Upper lobe of left lung (tissue), 6 donors: ENCODE measurements around the gene RAB11FIP4. TPM values are rescaled to one million over a fixed set of nuclear protein-coding genes. Genes with fewer than 3 reads are reported as not detected.

Experiments
- ATAC-seq, 2 donors: fragments of 200-7000 bp; cut with Tn5 transposase; one replicate each; pipeline ENCODE4 v1.9.1; 2022; ENCODE audit warnings: mild to moderate bottlenecking in 2 of 2, moderate library complexity in 2 of 2; ENCODE audit not compliant: low FRiP score in 2 of 2
- DNase-seq, 2 donors: peaks; one replicate each; pipeline ENCODE4 v3.0.0-alpha.2; 2019 to 2020
- H3K27ac ChIP-seq, 4 donors: fragments of 200-600 bp; sonication (generic); one replicate each; pipeline ENCODE4 v1.5.1; 2016 to 2019
- H3K27me3 ChIP-seq, 4 donors: fragments of 200-600 bp; sonication (generic); one replicate each; pipeline ENCODE4 v1.5.1; 2017 to 2019
- H3K36me3 ChIP-seq, 4 donors: fragments of 200-600 bp; sonication (generic); one replicate each; pipeline ENCODE4 v1.5.1; 2016 to 2019
- H3K4me1 ChIP-seq, 4 donors: fragments of 200-600 bp; sonication (generic); one replicate each; pipeline ENCODE4 v1.5.1; 2018 to 2019
- H3K4me3 ChIP-seq, 4 donors: fragments of 200-600 bp; sonication (generic); one replicate each; pipeline ENCODE4 v1.5.1; 2017 to 2019; ENCODE audit warnings: mild to moderate bottlenecking in 2 of 4, moderate library complexity in 1 of 4
- H3K9me3 ChIP-seq, 4 donors: fragments of 200-600 bp; sonication (generic); one replicate each; pipeline ENCODE4 v1.5.1; 2018 to 2019
- EP300 ChIP-seq, 4 donors: sonication (generic); formaldehyde crosslinking; IDR thresholded peaks; one replicate each; pipeline ENCODE4 v1.5.1; 2017; ENCODE audit warnings: antibody characterized with exemption in 4 of 4, control low read depth in 2 of 4
- POLR2A ChIP-seq, 4 donors: fragments of 450-650 bp; IDR thresholded peaks; one replicate each; pipeline ENCODE4 v1.5.1; 2016 to 2017; ENCODE audit warnings: antibody characterized with exemption in 4 of 4, mild to moderate bottlenecking in 2 of 4
- POLR2AphosphoS5 ChIP-seq, 2 donors: sonication (generic); formaldehyde crosslinking; IDR thresholded peaks; one replicate each; pipeline ENCODE4 v1.5.1; 2017; ENCODE audit warnings: antibody characterized with exemption in 2 of 2
- WGBS, 2 donors: methylation state at CpG; one replicate each; pipeline ENCODE4 v1.1.5; 2017 to 2018; 5-methylcytosine and 5-hydroxymethylcytosine counted together
- total RNA-seq, 6 donors: library from RNA; depleted of rRNA in 4 of 6; stranded (reverse); fragments of >200 nt in 4 of 6; gene quantifications; one replicate each; pipeline versions ENCODE4 v1.1.0 to v1.2.1, GENCODE V29; 2016 to 2021
- TF ChIP-seq, protein P1 (sequence below), 6 experiments: fragments of 450-650 bp in 4 of 6; fragments of 200-600 bp in 2 of 6; sonication (generic) in 2 of 6; IDR thresholded peaks; one replicate each; pipeline ENCODE4 v1.5.1; 2016 to 2019; ENCODE audit warnings: antibody characterized with exemption in 6 of 6
- donor health status: DM: no; HTN: no; CAD: no; lungs with moderate emphysema.
- donor health status: DM: no; HTN: yes; CAD: no; lungs with severe emphysema.

The RAB11FIP4 gene
- total RNA-seq, 6 donors from 2014 or later = 15.2 to 36.1 (median 23.3) TPM

DNA sequence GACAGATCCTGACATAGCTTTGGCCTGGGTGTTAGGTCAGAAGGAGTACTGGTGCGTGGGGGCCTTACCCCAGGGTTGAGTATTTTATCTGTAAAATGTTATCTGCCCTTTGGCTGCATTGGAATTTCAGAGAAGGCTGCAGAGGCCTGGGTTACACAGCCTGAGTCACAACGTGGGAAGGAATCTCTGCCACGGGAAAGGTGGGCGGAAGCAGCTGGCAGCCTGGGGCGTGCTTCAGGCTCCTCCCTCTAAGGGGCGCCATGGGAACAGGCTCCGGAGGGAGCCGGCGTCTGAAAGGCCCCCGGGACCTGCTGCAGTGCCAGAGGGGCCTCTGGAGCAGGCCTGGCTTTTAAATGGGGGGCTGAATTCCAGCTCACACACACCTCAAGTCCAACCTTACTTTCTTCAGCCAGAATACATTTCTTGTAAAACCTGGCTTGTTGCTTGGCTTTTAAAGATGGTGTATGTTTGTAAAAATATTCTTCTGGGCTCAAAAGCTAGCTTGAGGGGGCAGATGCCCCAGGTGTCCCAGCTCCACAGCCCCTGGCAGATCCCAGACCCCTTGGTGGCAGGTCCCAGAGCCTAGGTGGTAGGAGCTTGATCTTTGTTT is 142.2 kb downstream of the RAB11FIP4 start:
- Histone ChIP-seq H3K36me3 (peaks cover 0 to 12% (median 9%) of the 10 kb centered on the region in 4 donors), H3K4me3 (no peak overlapping the region), H3K27me3 (no peaks in the 10 kb centered on the region), H3K4me1 (peaks cover 0 to 4% (median 0%) of the 10 kb centered on the region in 4 donors), H3K27ac (no peak overlapping the region), H3K9me3 (no peaks in the 10 kb centered on the region)
- TF ChIP-seq, protein P1, sequence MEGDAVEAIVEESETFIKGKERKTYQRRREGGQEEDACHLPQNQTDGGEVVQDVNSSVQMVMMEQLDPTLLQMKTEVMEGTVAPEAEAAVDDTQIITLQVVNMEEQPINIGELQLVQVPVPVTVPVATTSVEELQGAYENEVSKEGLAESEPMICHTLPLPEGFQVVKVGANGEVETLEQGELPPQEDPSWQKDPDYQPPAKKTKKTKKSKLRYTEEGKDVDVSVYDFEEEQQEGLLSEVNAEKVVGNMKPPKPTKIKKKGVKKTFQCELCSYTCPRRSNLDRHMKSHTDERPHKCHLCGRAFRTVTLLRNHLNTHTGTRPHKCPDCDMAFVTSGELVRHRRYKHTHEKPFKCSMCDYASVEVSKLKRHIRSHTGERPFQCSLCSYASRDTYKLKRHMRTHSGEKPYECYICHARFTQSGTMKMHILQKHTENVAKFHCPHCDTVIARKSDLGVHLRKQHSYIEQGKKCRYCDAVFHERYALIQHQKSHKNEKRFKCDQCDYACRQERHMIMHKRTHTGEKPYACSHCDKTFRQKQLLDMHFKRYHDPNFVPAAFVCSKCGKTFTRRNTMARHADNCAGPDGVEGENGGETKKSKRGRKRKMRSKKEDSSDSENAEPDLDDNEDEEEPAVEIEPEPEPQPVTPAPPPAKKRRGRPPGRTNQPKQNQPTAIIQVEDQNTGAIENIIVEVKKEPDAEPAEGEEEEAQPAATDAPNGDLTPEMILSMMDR (IDR thresholded peaks at IDR 0.05) = peak in 2 of 6 experiments; percentile 16 to 34
- TF ChIP-seq POLR2A (IDR thresholded peaks at IDR 0.05) = no peak
- no peak for TF ChIP-seq POLR2AphosphoS5 (IDR thresholded peaks at IDR 0.05)
- no peak for TF ChIP-seq EP300 (IDR thresholded peaks at IDR 0.05)
- WGBS, 2 donors = 18 to 28% methylated on average over 5 to 10 of the region's 10 CpGs
- DNase-seq = peak in 1 of 2 donors; percentile 53
- ATAC-seq = no peak

DNA sequence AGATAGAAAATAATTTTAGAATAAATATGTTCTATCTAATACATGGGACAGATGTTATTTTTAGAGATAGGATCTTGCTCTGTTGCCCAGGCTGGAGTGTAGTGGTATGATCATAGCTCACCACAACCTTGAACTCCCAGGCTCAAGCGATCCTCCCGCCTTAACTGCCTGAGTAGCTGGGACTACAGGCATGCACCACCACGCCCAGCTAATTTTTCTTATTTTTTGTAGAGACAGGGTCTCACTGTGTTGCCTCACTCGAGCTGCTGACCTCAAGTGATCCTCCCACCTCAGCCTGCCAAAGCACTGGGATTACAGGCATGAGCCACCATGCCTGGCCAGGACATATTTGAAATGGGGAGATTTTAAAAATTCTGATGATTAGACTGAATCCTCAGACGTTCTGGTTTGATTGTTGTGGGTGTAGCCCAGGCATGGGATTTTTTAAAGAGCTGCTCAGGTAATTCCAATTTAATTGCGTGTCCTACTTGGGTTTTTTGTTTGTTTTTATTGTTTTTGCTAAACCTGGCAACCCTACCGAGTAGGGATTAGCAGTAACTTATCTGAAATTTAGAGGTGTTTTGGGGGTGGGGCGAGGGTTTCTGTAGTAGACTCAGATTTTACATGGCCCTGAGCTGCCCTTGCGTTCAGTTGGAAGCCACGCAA is 142.9 kb downstream of the RAB11FIP4 start:
- peaks cover 0 to 4% (median 0%) of the 10 kb centered on the region in 4 donors for H3K4me1 ChIP-seq
- peaks cover 0 to 12% (median 6%) of the 10 kb centered on the region in 4 donors for H3K36me3 ChIP-seq
- no peaks in the 10 kb centered on the region for H3K9me3 ChIP-seq
- WGBS, 2 donors = 86 to 88% methylated on average over 10 of the region's 10 CpGs
- H3K27me3 ChIP-seq = no peaks in the 10 kb centered on the region
- H3K4me3 ChIP-seq = no peak overlapping the region
- DNase-seq (no peak), ATAC-seq (no peak)
- no peak for TF ChIP-seq EP300 (IDR thresholded peaks at IDR 0.05)
- TF ChIP-seq POLR2A (IDR thresholded peaks at IDR 0.05) = no peak
- no peak for TF ChIP-seq POLR2AphosphoS5 (IDR thresholded peaks at IDR 0.05)
- TF ChIP-seq, protein P1 (IDR thresholded peaks at IDR 0.05) = no peak
- H3K27ac ChIP-seq = no peak overlapping the region

DNA sequence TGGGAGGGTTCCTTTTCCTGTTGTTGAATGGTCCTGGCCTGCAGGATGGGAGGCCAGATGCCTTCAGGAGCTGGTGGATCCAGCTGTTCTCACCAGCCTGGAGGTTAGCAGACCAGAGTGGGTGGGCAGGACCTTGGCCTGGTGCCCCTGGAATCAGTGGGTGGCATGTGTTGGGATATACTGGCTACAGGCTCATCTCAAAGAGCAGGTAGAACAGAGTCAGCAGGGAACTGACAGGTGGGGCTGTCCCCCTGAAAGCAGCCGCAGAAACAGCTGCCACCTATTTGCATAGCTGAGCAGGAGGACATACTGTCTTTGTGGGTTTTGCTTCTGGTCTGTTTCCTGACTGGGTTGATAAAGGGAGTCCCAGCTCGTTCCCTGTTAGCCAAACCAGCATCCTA is 144.1 kb downstream of the RAB11FIP4 start:
- Histone ChIP-seq H3K27ac (no peak overlapping the region), H3K4me3 (no peak overlapping the region), H3K4me1 (peaks cover 0 to 4% (median 0%) of the 10 kb centered on the region in 4 donors), H3K27me3 (no peaks in the 10 kb centered on the region), H3K36me3 (peaks cover 0 to 9% (median 5%) of the 10 kb centered on the region in 4 donors), H3K9me3 (no peaks in the 10 kb centered on the region)
- TF ChIP-seq, protein P1 (IDR thresholded peaks at IDR 0.05) = no peak
- TF ChIP-seq POLR2AphosphoS5 (IDR thresholded peaks at IDR 0.05) (no peak), EP300 (IDR thresholded peaks at IDR 0.05) (no peak), POLR2A (IDR thresholded peaks at IDR 0.05) (no peak)
- DNase-seq (no peak), ATAC-seq (no peak)
- 67% methylated on average over 1 to 2 of the region's 2 CpGs for WGBS, 2 donors

DNA sequence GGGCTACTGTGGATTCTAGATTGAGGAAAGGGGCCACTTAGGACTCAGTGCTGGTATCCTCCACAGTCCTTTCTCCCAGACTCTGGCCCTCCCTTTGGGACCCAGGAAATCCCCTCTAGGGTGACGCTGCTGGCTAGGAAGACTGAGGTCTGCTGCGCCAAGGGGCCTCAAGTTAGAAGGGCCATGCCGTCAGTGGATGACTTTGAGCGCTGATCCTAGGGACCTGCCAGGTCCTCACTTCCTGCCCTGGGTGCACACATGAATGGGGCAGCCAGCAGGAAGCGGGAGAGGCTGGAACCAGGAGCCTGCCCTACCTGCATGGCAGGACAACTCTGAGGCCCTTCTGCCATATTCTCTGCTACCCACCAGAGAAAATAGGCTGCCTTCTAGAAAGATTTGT is 145.0 kb downstream of the RAB11FIP4 start:
- DNase-seq = no peak
- peaks cover 0 to 4% (median 0%) of the 10 kb centered on the region in 4 donors for H3K4me1 ChIP-seq
- no peak overlapping the region for H3K4me3 ChIP-seq
- ATAC-seq = no peak
- 91 to 93% methylated on average over 5 of the region's 5 CpGs for WGBS, 2 donors
- H3K9me3 ChIP-seq = no peaks in the 10 kb centered on the region
- H3K36me3 ChIP-seq = peaks cover 0 to 5% (median 3%) of the 10 kb centered on the region in 4 donors
- no peak overlapping the region for H3K27ac ChIP-seq
- H3K27me3 ChIP-seq = no peaks in the 10 kb centered on the region
- TF ChIP-seq POLR2A (IDR thresholded peaks at IDR 0.05) = no peak
- TF ChIP-seq, protein P1 (IDR thresholded peaks at IDR 0.05) = no peak
- TF ChIP-seq POLR2AphosphoS5 (IDR thresholded peaks at IDR 0.05) = no peak
- no peak for TF ChIP-seq EP300 (IDR thresholded peaks at IDR 0.05)
